ENCODE data around the gene DCDC1. TPM values are rescaled to one million over a fixed set of nuclear protein-coding genes. Genes with fewer than 3 reads are reported as not detected.

Gene DCDC1
- polyA plus RNA-seq, 2 donors = 0.02 TPM; not detected in 1

DNA sequence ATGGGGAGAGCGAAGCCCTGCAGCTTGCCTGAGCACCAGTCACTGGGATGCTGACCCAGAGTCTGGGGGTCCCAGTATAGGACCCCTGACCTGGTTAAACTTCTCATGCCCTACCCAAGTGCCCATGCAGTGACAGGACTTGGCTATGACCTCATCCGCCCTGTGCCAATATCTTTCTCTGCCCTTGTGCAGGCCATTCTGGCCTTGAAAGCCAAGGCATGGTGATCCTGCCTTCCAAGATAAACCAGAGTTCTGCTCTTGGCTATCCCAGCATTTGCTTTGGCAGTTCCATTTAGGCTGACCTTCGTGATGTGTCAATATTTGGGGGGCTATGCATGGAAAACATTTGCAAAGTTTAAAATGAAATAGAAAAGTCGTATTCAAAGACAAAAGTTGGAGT, 542.6 kb downstream of the DCDC1 start:
- no peak overlapping the region for H3K27ac ChIP-seq (ENCODE audit: low read depth in 2 of 2, low read length in 1 of 2)
- H3K4me1 ChIP-seq (ENCODE audit: control insufficient read depth in 2 of 2, insufficient read depth in 2 of 2, low read length in 1 of 2) = peaks cover 0 to 5% of the 10 kb centered on the region in 2 donors
- H3K36me3 ChIP-seq (ENCODE audit: control insufficient read depth in 2 of 2, insufficient read depth in 2 of 2, low read length in 1 of 2) = no peaks in the 10 kb centered on the region
- WGBS, 2 donors = 80 to 90% methylated on average over 4 of the region's 4 CpGs
- H3K4me3 ChIP-seq (ENCODE audit: low read depth in 1 of 2, low read length in 2 of 2) = no peak overlapping the region
- peaks cover 2% of the 10 kb centered on the region in 2 donors for H3K9me3 ChIP-seq (ENCODE audit: control insufficient read depth in 2 of 2, insufficient read depth in 1 of 2, low read depth in 1 of 2, low read length in 1 of 2)
- no peaks in the 10 kb centered on the region for H3K27me3 ChIP-seq (ENCODE audit: control insufficient read depth in 1 of 2, insufficient read depth in 2 of 2, low read length in 2 of 2)

DNA sequence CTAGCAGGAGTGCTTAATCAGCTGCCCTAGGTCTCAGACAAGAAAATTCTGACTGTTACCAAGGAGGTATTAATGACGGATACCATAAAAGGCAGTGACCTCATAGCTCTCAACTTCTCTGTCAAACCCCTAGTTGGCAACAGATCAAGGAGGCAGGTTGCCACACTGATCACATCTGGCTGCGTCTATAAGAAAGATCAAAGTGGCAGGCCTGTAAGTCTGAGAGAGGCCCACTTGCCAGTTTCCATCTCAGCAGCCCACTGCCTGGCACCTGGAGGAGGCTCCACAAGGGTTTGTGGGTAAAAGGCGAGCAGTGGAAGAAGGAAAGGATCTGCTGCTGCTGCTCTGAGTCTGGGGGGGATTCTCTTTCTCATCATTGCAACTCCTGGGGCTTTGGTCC, 543.8 kb downstream of the DCDC1 start:
- Histone ChIP-seq H3K36me3 (ENCODE audit: control insufficient read depth in 2 of 2, insufficient read depth in 2 of 2, low read length in 1 of 2) (no peaks in the 10 kb centered on the region), H3K9me3 (ENCODE audit: control insufficient read depth in 2 of 2, insufficient read depth in 1 of 2, low read depth in 1 of 2, low read length in 1 of 2) (peaks cover 2% of the 10 kb centered on the region in 2 donors), H3K4me1 (ENCODE audit: control insufficient read depth in 2 of 2, insufficient read depth in 2 of 2, low read length in 1 of 2) (peaks cover 2 to 3% of the 10 kb centered on the region in 2 donors), H3K4me3 (ENCODE audit: low read depth in 1 of 2, low read length in 2 of 2) (no peak overlapping the region), H3K27ac (ENCODE audit: low read depth in 2 of 2, low read length in 1 of 2) (no peak overlapping the region), H3K27me3 (ENCODE audit: control insufficient read depth in 1 of 2, insufficient read depth in 2 of 2, low read length in 2 of 2) (no peaks in the 10 kb centered on the region)
- 63 to 70% methylated on average over 3 of the region's 3 CpGs for WGBS, 2 donors

DNA sequence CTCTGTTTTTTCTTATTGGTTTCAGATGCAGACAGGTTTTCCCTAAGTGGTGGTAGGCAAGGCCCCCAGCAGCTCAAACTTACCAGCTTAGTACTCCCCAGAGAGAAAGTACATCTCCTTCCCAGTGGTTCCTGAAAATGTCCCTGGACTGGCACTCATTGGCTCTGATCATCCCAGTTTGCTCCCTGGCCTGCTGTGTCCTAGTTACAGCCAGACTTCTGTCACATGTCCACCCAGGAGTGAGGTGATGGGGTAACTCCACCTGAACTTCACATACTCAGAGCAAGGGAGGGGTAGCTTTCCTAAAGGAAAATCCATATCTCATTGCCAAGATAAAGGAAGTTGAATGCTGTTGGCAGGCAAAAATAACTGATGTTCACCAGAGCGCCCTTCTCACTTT, 546.4 kb downstream of the DCDC1 start:
- Histone ChIP-seq H3K27ac (ENCODE audit: low read depth in 2 of 2, low read length in 1 of 2) (no peak overlapping the region), H3K36me3 (ENCODE audit: control insufficient read depth in 2 of 2, insufficient read depth in 2 of 2, low read length in 1 of 2) (no peaks in the 10 kb centered on the region), H3K4me3 (ENCODE audit: low read depth in 1 of 2, low read length in 2 of 2) (no peak overlapping the region), H3K27me3 (ENCODE audit: control insufficient read depth in 1 of 2, insufficient read depth in 2 of 2, low read length in 2 of 2) (no peaks in the 10 kb centered on the region), H3K9me3 (ENCODE audit: control insufficient read depth in 2 of 2, insufficient read depth in 1 of 2, low read depth in 1 of 2, low read length in 1 of 2) (peaks cover 2% of the 10 kb centered on the region in 2 donors), H3K4me1 (ENCODE audit: control insufficient read depth in 2 of 2, insufficient read depth in 2 of 2, low read length in 1 of 2) (peaks cover 2 to 3% of the 10 kb centered on the region in 2 donors)
- WGBS, 2 donors = 94 to 96% methylated on average over 1 of the region's 1 CpG

DNA sequence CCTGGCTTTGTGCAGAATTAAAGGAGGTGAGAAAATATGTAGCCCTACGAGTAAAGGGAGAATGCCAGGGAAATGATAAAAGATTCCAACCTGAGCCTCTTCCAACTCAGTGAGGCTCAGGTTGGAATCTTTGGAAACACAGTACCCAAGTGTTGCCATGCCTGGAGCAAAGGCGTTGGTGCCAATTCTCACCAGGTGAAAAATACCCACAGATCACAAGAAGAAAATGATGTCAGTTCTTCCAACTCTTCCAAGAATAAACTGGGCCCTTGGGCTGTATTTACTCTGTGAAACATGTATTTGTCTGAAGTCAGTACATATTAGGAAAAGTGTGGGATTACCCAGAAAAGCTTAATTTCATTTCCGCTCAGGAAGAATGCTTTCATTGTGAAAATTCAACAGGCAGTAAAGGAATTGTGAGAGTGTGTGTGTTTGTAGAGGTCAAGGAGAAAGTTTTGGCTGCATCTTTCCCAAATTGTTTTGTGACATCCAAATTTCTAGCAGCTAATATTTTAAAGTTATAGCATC, 548.0 kb downstream of the DCDC1 start:
- Histone ChIP-seq H3K9me3 (ENCODE audit: control insufficient read depth in 2 of 2, insufficient read depth in 1 of 2, low read depth in 1 of 2, low read length in 1 of 2) (peaks cover 2% of the 10 kb centered on the region in 2 donors), H3K36me3 (ENCODE audit: control insufficient read depth in 2 of 2, insufficient read depth in 2 of 2, low read length in 1 of 2) (no peaks in the 10 kb centered on the region), H3K27ac (ENCODE audit: low read depth in 2 of 2, low read length in 1 of 2) (no peak overlapping the region), H3K4me1 (ENCODE audit: control insufficient read depth in 2 of 2, insufficient read depth in 2 of 2, low read length in 1 of 2) (peaks cover 2 to 3% of the 10 kb centered on the region in 2 donors), H3K27me3 (ENCODE audit: control insufficient read depth in 1 of 2, insufficient read depth in 2 of 2, low read length in 2 of 2) (no peaks in the 10 kb centered on the region), H3K4me3 (ENCODE audit: low read depth in 1 of 2, low read length in 2 of 2) (no peak overlapping the region)
- 57 to 62% methylated on average over 3 of the region's 3 CpGs for WGBS, 2 donors

DNA sequence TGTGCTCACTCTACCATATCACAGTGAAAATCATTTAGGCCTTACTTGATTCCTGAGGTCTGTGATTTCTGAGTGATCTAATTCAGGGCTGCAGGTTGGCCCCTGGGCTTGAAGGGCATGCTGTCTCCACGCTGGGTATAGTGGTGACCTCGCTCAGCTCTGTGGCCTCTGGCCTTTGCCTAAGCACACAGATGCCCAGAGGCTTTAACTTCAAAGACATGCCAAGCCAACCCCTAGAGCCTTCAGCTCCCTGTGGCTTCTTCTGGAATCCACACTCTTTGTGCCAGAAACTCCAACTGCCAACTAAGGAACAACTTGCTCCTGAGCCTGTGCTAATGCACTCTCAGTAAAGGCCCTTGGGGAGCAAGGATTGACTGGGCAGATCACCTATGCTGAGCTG, 550.8 kb downstream of the DCDC1 start:
- no peak overlapping the region for H3K27ac ChIP-seq (ENCODE audit: low read depth in 2 of 2, low read length in 1 of 2)
- 69 to 71% methylated on average over 2 of the region's 2 CpGs for WGBS, 2 donors

DNA sequence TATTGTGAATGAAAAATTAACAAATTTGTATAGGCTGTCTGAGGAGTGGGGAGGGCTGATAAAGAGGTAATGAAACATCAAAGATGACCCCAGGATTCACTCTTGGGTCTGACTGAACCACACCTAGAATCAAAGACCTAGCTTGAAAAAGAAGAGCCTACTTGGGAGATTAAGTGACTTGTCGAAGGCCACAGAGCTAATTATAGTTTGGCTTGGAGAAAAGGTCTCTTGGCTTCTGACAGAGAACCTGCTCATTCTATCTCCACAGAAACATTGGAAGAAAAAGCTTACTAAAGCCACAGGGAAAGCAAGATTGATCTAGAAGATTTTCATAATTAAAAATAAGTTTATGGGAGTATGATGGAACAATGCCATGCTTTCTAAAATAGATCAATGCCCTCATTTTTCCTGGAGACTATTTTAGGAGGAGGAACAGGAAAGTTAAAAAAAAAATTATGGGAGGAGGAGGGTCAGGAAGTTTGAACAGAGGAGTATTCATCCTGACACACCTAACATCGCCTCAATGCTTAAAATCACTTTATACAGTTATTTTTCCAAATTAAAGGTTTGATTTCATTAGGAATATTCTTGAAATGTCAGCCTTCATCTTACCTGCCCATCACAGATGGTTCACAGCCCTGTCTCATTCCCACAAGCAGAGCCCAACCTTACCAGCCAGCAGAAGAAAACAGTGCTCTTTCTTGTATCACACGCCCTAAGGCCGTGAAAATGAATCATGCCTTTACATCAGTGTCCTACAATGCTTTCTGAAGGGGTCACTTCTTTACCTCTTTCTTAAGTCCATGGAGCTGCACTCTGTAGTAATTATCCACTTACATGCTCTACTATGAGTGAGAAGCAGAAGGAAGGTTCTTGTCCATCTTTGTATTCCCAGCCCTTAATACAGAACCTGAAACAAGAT, 552.3 kb downstream of the DCDC1 start:
- Histone ChIP-seq H3K9me3 (ENCODE audit: control insufficient read depth in 2 of 2, insufficient read depth in 1 of 2, low read depth in 1 of 2, low read length in 1 of 2) (peaks cover 1 to 2% of the 10 kb centered on the region in 2 donors), H3K27ac (ENCODE audit: low read depth in 2 of 2, low read length in 1 of 2) (no peak overlapping the region), H3K4me1 (ENCODE audit: control insufficient read depth in 2 of 2, insufficient read depth in 2 of 2, low read length in 1 of 2) (peaks cover 2 to 3% of the 10 kb centered on the region in 2 donors), H3K4me3 (ENCODE audit: low read depth in 1 of 2, low read length in 2 of 2) (no peak overlapping the region), H3K36me3 (ENCODE audit: control insufficient read depth in 2 of 2, insufficient read depth in 2 of 2, low read length in 1 of 2) (no peaks in the 10 kb centered on the region), H3K27me3 (ENCODE audit: control insufficient read depth in 1 of 2, insufficient read depth in 2 of 2, low read length in 2 of 2) (no peaks in the 10 kb centered on the region)
- WGBS, 2 donors = 52 to 69% methylated on average over 4 of the region's 4 CpGs

More for the DNA sequence above, 550.8 kb downstream of the DCDC1 start:
- Histone ChIP-seq H3K36me3 (ENCODE audit: control insufficient read depth in 2 of 2, insufficient read depth in 2 of 2, low read length in 1 of 2) (no peaks in the 10 kb centered on the region), H3K27me3 (ENCODE audit: control insufficient read depth in 1 of 2, insufficient read depth in 2 of 2, low read length in 2 of 2) (no peaks in the 10 kb centered on the region), H3K4me3 (ENCODE audit: low read depth in 1 of 2, low read length in 2 of 2) (no peak overlapping the region), H3K4me1 (ENCODE audit: control insufficient read depth in 2 of 2, insufficient read depth in 2 of 2, low read length in 1 of 2) (peaks cover 2 to 3% of the 10 kb centered on the region in 2 donors), H3K9me3 (ENCODE audit: control insufficient read depth in 2 of 2, insufficient read depth in 1 of 2, low read depth in 1 of 2, low read length in 1 of 2) (peaks cover 2% of the 10 kb centered on the region in 2 donors)

DNA sequence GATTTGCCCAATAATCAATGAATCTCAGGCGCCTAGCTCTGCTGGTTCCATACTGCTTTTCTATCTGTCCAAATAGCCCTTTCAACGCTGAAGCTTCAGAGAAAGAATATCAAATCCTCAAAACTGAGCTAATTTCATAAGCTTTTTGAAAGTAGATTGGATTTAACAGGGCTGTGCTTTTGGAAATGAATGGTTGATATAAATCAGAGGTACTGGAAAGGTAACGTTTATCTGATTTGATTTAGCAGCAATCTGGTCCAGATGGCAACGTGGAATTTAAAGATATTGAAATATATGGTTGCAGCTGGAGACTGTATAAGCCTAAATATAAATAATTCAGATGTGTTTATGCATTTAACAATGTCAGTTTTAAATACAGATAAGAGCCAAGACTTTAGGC, 553.9 kb downstream of the DCDC1 start:
- H3K36me3 ChIP-seq (ENCODE audit: control insufficient read depth in 2 of 2, insufficient read depth in 2 of 2, low read length in 1 of 2) = no peaks in the 10 kb centered on the region
- H3K27ac ChIP-seq (ENCODE audit: low read depth in 2 of 2, low read length in 1 of 2) = no peak overlapping the region
- no peaks in the 10 kb centered on the region for H3K4me1 ChIP-seq (ENCODE audit: control insufficient read depth in 2 of 2, insufficient read depth in 2 of 2, low read length in 1 of 2)
- WGBS, 2 donors = 71 to 74% methylated on average over 4 of the region's 4 CpGs
- H3K4me3 ChIP-seq (ENCODE audit: low read depth in 1 of 2, low read length in 2 of 2) = no peak overlapping the region
- no peaks in the 10 kb centered on the region for H3K9me3 ChIP-seq (ENCODE audit: control insufficient read depth in 2 of 2, insufficient read depth in 1 of 2, low read depth in 1 of 2, low read length in 1 of 2)
- H3K27me3 ChIP-seq (ENCODE audit: control insufficient read depth in 1 of 2, insufficient read depth in 2 of 2, low read length in 2 of 2) = no peaks in the 10 kb centered on the region

DNA sequence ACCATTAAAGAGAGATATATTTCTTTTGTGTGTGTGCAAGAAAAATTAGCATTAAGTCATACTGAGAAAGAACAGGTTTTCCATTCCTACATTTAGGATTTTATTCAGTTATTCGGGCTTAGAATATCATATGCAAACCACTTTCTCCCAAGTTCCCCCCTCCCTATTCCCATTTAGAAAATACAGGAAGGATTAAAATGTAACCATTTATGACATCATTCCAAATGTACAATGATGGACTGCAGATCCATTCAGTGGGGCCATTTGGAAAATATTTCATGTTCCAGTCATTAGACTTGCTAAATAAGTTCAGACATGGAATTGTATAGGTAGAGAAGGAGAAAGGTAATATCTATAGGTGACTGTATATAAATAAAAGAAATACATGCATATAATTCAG, 554.8 kb downstream of the DCDC1 start:
- Histone ChIP-seq H3K27ac (ENCODE audit: low read depth in 2 of 2, low read length in 1 of 2) (no peak overlapping the region), H3K4me3 (ENCODE audit: low read depth in 1 of 2, low read length in 2 of 2) (no peak overlapping the region), H3K9me3 (ENCODE audit: control insufficient read depth in 2 of 2, insufficient read depth in 1 of 2, low read depth in 1 of 2, low read length in 1 of 2) (no peaks in the 10 kb centered on the region), H3K4me1 (ENCODE audit: control insufficient read depth in 2 of 2, insufficient read depth in 2 of 2, low read length in 1 of 2) (no peaks in the 10 kb centered on the region), H3K36me3 (ENCODE audit: control insufficient read depth in 2 of 2, insufficient read depth in 2 of 2, low read length in 1 of 2) (no peaks in the 10 kb centered on the region), H3K27me3 (ENCODE audit: control insufficient read depth in 1 of 2, insufficient read depth in 2 of 2, low read length in 2 of 2) (no peaks in the 10 kb centered on the region)
- WGBS, 2 donors = 81 to 88% methylated on average over 1 of the region's 1 CpG
